OCI-M2 (cell line): ENCODE measurements around the gene SLIT3.

Experiments
- DNase-seq: peaks from one replicate; lab custom pipeline; 2025; ENCODE audit not compliant: unreplicated experiment; lab: John Stamatoyannopoulos, UW

SLIT3 gene

GRCh38 chr5:168620807-168621206, 680.1 kb downstream of the SLIT3 start:
- DNase-seq: no peak

- DNase-seq: no peak
Observed at GRCh38 chr5:168614661-168615060, 686.3 kb downstream of the SLIT3 start.

- DNase-seq: no peak
Observed at GRCh38 chr5:168613996-168614395, 686.9 kb downstream of the SLIT3 start.

DNA sequence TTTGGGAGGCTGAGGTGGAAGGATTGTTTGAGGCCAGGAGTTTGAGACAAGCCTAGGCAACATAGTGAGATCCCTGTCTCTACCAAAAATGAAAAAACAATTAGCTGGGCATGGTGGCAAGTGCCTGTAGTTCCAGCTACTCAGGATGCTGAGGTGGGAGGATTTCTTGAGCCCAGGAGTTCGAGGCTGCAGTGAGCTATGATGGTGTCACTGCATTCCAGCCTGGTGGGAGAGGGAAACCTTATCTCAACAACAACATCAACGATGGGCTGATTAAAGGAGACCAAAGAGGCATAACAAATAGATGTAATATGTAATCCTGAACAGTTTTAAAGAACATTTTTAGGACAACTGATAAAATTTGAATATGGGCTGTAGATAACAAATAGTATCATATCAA, 687.5 kb downstream of the SLIT3 start:
- no peak for DNase-seq

GRCh38 chr5:168612996-168613395, 687.9 kb downstream of the SLIT3 start:
- DNase-seq: no peak

DNA sequence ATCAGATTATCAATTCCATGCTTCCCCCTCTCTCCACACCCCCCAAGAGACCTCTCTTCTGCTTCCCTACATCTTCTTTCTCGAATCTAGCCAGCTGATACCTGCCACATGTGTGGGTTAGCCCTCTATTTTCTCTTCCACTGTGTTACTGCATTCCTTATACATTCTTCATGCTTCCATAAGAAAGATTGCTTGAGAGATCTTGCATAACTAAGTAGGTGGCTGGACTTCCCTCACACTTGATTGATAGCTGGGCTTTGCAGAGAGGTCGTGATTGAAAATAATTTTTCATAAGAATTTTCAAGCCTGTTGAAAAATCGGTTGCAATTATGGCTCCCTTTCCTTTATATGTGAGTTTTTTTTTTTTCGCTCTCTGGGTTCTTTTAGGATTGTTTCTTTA, 688.8 kb downstream of the SLIT3 start:
- DNase-seq: no peak
